ENCODE measurements around the gene ZNF226.
"Not testable (repeated sequence)": the region's sequence is repeated elsewhere in the genome, so short reads cannot be mapped to it uniquely, and the experiment has no call there.

ZNF226 gene

GRCh38 chr19:44164673-44165512 lies at the start of gene ZNF226:
TSS of gene ZNF226 (plus strand) at chr19:44165100. CDS start at chr19:44170081, 4,981 bp downstream.
- peak; percentile 86 to 98 for DNase-seq

- not testable (repeated sequence) for DNase-seq
Observed at GRCh38 chr19:44121162-44121561, 43.7 kb upstream of the ZNF226 start.

GRCh38 chr19:44131955-44132354 lies 32.9 kb upstream of the ZNF226 start:
- no peak for DNase-seq

- DNase-seq, result peak; percentile 34 to 56
Observed at GRCh38 chr19:44141191-44142058, 23.5 kb upstream of the ZNF226 start, which contains the start of gene ZNF234. TSS of gene ZNF234 (plus strand) at chr19:44141554. CDS start at chr19:44144633, 3,079 bp downstream.

- DNase-seq, result no peak
Observed at GRCh38 chr19:44142059-44142433, 22.9 kb upstream of the ZNF226 start.

GRCh38 chr19:44149776-44150175 lies 15.1 kb upstream of the ZNF226 start:
- no peak for DNase-seq

GRCh38 chr19:44151491-44151890 lies 13.4 kb upstream of the ZNF226 start:
- no peak for DNase-seq

- no peak for DNase-seq
Observed at GRCh38 chr19:44156475-44156874, 8.4 kb upstream of the ZNF226 start.

- no peak for DNase-seq
Observed at GRCh38 chr19:44163789-44164188, 1.1 kb upstream of the ZNF226 start.

DNA sequence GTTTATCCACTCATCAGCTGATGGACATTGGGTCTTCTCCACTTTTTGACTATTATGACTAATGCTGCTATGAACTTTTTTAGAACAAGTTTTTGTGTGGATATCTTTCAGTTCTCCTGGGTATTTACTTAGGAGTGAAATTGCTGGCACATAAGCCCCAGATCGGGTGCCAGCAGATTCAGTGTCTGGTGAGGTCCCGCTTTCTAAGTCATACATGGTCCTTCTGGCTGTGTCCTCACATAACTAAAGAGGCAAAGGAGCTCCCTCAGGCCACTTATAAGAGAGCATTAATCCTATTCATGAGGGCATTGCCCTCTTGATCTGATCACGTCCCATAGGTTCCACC lies 600 bp upstream of the ZNF226 start:
- no peak for DNase-seq

- DNase-seq, result not testable (repeated sequence)
Observed at GRCh38 chr19:44170660-44171059, 5.8 kb downstream of the ZNF226 start.

DNA sequence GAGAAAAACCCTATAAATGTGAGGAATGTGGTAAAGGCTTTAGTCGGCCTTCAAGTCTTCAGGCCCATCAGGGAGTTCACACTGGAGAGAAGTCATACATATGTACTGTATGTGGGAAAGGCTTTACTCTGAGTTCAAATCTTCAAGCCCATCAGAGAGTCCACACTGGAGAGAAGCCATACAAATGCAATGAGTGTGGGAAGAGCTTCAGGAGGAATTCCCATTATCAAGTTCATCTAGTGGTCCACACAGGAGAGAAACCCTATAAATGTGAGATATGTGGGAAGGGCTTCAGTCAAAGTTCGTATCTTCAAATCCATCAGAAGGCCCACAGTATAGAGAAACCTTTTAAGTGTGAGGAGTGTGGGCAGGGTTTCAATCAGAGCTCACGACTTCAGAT lies 11.7 kb downstream of the ZNF226 start:
- DNase-seq, result no peak

GRCh38 chr19:44180968-44181367 lies 16.1 kb downstream of the ZNF226 start:
- no peak for DNase-seq

GRCh38 chr19:44182145-44182544 lies 17.2 kb downstream of the ZNF226 start:
- DNase-seq, result no peak

- no peak for DNase-seq
Observed at GRCh38 chr19:44190020-44190419, 25.1 kb downstream of the ZNF226 start.

DNA sequence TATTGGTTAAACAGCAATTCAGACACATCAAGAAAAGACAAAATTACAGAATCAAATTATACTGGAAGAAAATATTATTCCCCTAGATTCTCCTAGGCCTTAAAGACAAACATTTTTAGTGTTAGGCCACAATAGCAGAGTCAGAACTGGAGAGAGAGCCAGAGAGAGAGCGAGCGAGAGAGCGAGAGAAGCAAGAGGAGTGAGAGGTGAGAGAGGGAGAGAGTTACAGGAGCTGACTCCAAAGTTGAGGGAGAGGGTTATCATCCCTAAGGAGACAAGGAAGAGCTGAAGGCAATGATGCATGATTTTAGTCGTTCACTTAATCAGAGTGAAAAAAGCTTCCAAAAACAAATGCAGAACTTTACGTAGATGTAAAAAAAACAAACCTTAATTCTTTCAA lies 27.2 kb downstream of the ZNF226 start:
- DNase-seq, result no peak

GRCh38 chr19:44196772-44197171 lies 31.9 kb downstream of the ZNF226 start:
- no peak for DNase-seq

GRCh38 chr19:44202470-44202869 lies 37.6 kb downstream of the ZNF226 start:
- no peak for DNase-seq

- DNase-seq, result no peak
Observed at GRCh38 chr19:44202974-44203373, 38.1 kb downstream of the ZNF226 start.

- DNase-seq, result not testable (repeated sequence)
Observed at GRCh38 chr19:44203877-44204276, 39.0 kb downstream of the ZNF226 start.

DNA sequence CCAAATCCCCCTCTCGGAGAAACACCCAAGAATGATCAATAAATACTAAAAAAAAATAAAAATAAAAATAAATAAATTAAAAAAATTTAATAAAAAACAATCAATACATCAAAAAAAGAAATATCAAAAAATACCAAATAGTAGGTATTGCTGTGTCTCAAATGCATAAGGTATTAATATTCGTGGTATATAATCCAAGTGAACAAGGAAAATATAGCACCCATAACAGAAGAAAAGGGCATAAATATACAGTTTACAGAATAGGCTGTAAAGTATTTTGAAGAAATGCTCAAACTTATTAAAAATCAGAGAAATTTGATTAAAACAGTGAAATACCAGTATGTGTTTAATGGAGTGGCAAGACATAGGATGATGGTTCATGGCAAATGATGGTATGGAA lies 39.9 kb downstream of the ZNF226 start:
- DNase-seq, result no peak

DNA sequence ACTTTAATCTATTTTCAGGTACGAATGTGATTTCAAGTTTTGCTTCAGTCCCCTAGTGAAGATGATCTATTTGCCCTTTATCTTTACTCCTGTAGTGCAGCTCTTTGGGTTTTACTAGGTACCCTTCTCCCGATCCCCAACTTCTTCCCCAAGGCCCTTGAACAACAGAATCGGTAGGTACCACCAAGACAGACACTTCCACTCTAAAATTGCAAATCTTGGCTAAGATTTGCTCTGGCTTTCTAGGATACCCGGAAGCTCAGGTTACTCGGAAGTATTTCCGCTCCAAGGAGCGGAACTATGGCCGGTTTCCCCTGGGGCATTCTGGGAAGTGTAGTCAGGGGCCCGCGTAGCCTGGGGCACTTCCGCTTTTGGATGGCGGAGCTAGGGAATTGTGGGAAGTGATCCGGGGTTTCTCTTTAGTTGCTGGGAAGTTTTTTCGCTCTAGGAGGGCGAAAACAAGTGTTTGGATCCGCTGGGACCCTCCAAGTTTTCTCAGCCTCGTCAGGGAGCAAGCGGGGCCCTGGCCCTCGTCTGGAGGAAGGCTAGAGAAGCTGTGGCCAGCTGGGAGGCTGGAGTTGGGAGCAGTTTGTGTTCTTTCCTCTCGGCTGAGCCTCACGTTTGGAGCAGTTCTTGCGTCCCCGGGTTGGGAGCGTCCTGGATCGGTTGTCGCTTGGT lies 42.4 kb downstream of the ZNF226 start:
- DNase-seq, result no peak

DNA sequence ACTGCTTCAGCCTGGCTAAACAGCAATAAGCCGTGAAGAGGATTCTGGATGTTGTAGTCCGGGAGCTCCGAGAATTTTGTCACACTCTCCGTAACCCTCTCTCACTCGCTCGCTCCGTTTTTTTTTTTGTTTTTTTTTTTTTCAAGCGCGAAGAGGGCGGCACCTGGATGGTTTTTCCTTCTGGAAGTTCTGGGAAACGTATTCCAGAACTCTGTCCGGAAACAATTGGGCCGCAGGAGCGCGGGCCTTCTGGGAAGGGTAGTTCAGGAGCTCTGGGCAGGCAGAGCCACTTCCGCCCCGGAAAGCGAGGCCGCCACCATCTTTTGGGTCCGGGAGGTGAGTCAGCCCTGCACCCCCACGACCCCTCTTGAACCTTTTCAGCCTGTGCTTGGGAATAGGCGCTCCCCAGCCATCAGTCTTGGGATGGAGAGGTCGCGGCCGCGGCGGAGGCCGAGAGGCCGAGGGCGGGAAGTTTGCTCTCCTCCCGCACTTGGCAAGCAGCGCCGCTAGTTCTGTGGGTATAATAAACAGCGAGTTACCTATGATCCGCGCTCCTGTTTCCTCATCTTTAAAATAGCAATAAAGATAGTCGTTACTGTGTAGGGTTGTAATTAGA lies 47.5 kb downstream of the ZNF226 start, which contains the start of gene ZNF227:
TSS of gene ZNF227 (plus strand) at position 283 of the 616 bp plus-strand sequence. CDS start 5,261 bp downstream, outside the sequence.
- DNase-seq, result peak; percentile 80 to 90
